Measurements from ENCODE around the gene CUX1.

GRCh38 chr7:102321351-102322201 lies 504.1 kb downstream of the CUX1 start:
- TF ChIP-seq, protein P1, sequence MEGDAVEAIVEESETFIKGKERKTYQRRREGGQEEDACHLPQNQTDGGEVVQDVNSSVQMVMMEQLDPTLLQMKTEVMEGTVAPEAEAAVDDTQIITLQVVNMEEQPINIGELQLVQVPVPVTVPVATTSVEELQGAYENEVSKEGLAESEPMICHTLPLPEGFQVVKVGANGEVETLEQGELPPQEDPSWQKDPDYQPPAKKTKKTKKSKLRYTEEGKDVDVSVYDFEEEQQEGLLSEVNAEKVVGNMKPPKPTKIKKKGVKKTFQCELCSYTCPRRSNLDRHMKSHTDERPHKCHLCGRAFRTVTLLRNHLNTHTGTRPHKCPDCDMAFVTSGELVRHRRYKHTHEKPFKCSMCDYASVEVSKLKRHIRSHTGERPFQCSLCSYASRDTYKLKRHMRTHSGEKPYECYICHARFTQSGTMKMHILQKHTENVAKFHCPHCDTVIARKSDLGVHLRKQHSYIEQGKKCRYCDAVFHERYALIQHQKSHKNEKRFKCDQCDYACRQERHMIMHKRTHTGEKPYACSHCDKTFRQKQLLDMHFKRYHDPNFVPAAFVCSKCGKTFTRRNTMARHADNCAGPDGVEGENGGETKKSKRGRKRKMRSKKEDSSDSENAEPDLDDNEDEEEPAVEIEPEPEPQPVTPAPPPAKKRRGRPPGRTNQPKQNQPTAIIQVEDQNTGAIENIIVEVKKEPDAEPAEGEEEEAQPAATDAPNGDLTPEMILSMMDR (IDR thresholded peaks at IDR 0.05; ENCODE audit: insufficient read depth, low read length), result no peak
- TF ChIP-seq POLR2AphosphoS5 (IDR thresholded peaks at IDR 0.05; ENCODE audit: low read depth) (no peak), GABPA (IDR thresholded peaks at IDR 0.05; ENCODE audit: low read depth) (no peak), REST (IDR thresholded peaks at IDR 0.05; ENCODE audit: insufficient replicate concordance, low read depth) (no peak), SPI1 (IDR thresholded peaks at IDR 0.05; ENCODE audit: borderline replicate concordance, low read depth) (no peak)

Data from HL-60 (cell line).